Upper lobe of left lung (tissue), 4 donors: ENCODE measurements around the gene ASTN1.

Experiments
- EP300 ChIP-seq, 4 donors: sonication (generic); formaldehyde crosslinking; IDR thresholded peaks; one replicate each; pipeline ENCODE4 v1.5.1; 2017; ENCODE audit warnings: antibody characterized with exemption in 4 of 4, control low read depth in 2 of 4
- TF ChIP-seq, protein P1 (sequence below), 6 experiments: fragments of 450-650 bp in 4 of 6; fragments of 200-600 bp in 2 of 6; sonication (generic) in 2 of 6; IDR thresholded peaks; one replicate each; pipeline ENCODE4 v1.5.1; 2016 to 2019; ENCODE audit warnings: antibody characterized with exemption in 6 of 6

DNA sequence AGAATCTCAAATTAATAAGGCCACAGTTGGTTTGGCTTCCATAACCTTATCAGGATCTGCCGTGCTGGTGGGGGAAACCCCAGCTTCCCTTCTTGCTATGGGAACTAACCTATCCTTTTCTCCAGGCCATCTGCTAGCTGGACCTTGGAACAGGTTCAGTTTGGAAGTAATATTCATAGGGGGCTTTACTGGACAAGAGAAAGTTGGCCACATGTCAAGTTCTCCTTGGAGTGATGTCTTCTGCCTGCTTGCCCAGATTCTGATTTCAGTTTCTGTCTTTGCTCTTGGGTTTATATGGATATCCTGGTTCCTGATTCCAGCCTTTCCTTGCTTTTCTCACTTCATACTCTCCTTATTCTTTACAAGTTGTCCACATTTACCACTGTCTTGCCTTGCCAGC lies 279.6 kb downstream of the ASTN1 start:
- TF ChIP-seq EP300 (IDR thresholded peaks at IDR 0.05): no peak
- TF ChIP-seq, protein P1, sequence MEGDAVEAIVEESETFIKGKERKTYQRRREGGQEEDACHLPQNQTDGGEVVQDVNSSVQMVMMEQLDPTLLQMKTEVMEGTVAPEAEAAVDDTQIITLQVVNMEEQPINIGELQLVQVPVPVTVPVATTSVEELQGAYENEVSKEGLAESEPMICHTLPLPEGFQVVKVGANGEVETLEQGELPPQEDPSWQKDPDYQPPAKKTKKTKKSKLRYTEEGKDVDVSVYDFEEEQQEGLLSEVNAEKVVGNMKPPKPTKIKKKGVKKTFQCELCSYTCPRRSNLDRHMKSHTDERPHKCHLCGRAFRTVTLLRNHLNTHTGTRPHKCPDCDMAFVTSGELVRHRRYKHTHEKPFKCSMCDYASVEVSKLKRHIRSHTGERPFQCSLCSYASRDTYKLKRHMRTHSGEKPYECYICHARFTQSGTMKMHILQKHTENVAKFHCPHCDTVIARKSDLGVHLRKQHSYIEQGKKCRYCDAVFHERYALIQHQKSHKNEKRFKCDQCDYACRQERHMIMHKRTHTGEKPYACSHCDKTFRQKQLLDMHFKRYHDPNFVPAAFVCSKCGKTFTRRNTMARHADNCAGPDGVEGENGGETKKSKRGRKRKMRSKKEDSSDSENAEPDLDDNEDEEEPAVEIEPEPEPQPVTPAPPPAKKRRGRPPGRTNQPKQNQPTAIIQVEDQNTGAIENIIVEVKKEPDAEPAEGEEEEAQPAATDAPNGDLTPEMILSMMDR (IDR thresholded peaks at IDR 0.05): no peak
